GM23338 (cell line): ENCODE results near the gene LRRC27.

ENCODE experiments used
- CREB1 ChIP-seq: fragments of 250-450 bp; sonication (Bioruptor Pico); IDR thresholded peaks from 2 replicates; pipeline ENCODE4 v1.5.0; 2020; ENCODE audit warnings: low read depth, mild to moderate bottlenecking, moderate library complexity
- EZH2 ChIP-seq: fragments of 200-600 bp; sonication (generic); IDR thresholded peaks from one replicate; pipeline ENCODE4 v1.8.0; 2017; ENCODE audit warnings: antibody characterized with exemption, mild to moderate bottlenecking, low read depth; ENCODE audit not compliant: unreplicated experiment
- POLR2AphosphoS5 ChIP-seq: IDR thresholded peaks from 2 replicates; pipeline ENCODE4 v1.6.1; 2016; ENCODE audit warnings: antibody characterized with exemption, low read depth
- TF ChIP-seq, protein P1 (sequence below), 2 experiments: fragments of 200-600 bp in 1 of 2; sonication (generic) in 1 of 2; conservative IDR thresholded peaks; 2 replicates each; pipeline versions ENCODE4 v1.5.1 to v1.6.1; 2016 to 2017; ENCODE audit warnings: antibody characterized with exemption in 2 of 2, low read depth in 2 of 2, mild to moderate bottlenecking in 2 of 2, moderate library complexity in 1 of 2
- TF ChIP-seq, protein P2 (sequence below): IDR thresholded peaks from 2 replicates; pipeline ENCODE4 v1.6.1; 2016; ENCODE audit warnings: antibody characterized with exemption
- TF ChIP-seq, protein P3 (sequence below): IDR thresholded peaks from one replicate; pipeline ENCODE4 v1.6.1; 2018; ENCODE audit warnings: antibody characterized with exemption; ENCODE audit not compliant: unreplicated experiment

DNA sequence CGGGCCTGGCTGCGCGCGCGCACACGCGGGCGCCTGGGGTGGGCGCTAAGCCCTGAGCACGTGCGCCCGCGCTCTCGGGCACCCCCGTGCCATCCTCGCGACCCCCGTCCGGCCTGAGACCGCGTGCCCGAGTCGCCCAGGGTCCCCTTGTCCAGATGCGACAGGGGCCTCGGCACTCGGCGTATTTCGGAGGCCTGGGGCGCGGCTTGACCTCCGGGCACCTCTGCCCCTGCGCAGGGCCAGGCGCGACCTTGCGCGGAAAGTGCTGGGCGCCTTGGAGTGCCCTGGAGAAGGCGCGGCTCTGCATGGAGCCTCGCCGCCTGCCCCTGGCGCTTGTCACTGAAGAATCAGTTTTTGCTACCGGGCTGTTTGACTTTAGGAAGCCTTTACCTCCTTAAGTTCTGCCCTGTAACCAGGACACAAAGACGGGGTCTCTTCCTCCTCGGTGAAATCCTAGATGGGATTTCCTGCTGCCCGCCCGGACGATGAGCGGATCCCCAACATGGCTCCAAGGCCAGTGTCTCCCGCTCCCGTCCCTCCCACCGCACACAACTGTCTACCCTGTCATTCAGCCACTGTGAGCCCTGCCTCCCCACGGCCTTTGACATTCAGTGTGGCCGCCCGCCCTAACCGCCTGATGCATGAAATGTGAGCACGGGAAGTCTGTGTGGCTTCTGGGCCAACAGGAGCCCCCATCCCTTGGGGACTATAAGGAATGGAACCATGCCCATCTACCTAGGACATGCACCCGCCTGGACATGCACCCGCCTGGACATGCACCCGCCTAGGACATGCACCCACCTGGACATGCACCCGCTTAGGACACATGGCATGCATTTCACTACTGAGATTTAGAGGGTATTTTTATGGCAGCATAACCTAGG, 23.2 kb upstream of the LRRC27 start:
- peak; percentile 49 for TF ChIP-seq EZH2
- TF ChIP-seq, protein P1, sequence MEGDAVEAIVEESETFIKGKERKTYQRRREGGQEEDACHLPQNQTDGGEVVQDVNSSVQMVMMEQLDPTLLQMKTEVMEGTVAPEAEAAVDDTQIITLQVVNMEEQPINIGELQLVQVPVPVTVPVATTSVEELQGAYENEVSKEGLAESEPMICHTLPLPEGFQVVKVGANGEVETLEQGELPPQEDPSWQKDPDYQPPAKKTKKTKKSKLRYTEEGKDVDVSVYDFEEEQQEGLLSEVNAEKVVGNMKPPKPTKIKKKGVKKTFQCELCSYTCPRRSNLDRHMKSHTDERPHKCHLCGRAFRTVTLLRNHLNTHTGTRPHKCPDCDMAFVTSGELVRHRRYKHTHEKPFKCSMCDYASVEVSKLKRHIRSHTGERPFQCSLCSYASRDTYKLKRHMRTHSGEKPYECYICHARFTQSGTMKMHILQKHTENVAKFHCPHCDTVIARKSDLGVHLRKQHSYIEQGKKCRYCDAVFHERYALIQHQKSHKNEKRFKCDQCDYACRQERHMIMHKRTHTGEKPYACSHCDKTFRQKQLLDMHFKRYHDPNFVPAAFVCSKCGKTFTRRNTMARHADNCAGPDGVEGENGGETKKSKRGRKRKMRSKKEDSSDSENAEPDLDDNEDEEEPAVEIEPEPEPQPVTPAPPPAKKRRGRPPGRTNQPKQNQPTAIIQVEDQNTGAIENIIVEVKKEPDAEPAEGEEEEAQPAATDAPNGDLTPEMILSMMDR (conservative IDR thresholded peaks at IDR 0.05; ENCODE audit: low read depth in 2 of 2): no peak
- TF ChIP-seq POLR2AphosphoS5: no peak
- TF ChIP-seq, protein P2, sequence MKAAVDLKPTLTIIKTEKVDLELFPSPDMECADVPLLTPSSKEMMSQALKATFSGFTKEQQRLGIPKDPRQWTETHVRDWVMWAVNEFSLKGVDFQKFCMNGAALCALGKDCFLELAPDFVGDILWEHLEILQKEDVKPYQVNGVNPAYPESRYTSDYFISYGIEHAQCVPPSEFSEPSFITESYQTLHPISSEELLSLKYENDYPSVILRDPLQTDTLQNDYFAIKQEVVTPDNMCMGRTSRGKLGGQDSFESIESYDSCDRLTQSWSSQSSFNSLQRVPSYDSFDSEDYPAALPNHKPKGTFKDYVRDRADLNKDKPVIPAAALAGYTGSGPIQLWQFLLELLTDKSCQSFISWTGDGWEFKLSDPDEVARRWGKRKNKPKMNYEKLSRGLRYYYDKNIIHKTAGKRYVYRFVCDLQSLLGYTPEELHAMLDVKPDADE: no peak
- TF ChIP-seq, protein P3, sequence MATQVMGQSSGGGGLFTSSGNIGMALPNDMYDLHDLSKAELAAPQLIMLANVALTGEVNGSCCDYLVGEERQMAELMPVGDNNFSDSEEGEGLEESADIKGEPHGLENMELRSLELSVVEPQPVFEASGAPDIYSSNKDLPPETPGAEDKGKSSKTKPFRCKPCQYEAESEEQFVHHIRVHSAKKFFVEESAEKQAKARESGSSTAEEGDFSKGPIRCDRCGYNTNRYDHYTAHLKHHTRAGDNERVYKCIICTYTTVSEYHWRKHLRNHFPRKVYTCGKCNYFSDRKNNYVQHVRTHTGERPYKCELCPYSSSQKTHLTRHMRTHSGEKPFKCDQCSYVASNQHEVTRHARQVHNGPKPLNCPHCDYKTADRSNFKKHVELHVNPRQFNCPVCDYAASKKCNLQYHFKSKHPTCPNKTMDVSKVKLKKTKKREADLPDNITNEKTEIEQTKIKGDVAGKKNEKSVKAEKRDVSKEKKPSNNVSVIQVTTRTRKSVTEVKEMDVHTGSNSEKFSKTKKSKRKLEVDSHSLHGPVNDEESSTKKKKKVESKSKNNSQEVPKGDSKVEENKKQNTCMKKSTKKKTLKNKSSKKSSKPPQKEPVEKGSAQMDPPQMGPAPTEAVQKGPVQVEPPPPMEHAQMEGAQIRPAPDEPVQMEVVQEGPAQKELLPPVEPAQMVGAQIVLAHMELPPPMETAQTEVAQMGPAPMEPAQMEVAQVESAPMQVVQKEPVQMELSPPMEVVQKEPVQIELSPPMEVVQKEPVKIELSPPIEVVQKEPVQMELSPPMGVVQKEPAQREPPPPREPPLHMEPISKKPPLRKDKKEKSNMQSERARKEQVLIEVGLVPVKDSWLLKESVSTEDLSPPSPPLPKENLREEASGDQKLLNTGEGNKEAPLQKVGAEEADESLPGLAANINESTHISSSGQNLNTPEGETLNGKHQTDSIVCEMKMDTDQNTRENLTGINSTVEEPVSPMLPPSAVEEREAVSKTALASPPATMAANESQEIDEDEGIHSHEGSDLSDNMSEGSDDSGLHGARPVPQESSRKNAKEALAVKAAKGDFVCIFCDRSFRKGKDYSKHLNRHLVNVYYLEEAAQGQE: no peak
- TF ChIP-seq CREB1 (CRISPR knock-in tag): no peak
